Upper lobe of right lung (tissue), 1 donor: ENCODE measurements around the gene SHISAL2A. TPM values are rescaled to one million over a fixed set of nuclear protein-coding genes. Genes with fewer than 3 reads are reported as not detected.
"Not testable (repeated sequence)": the region's sequence is repeated elsewhere in the genome, so short reads cannot be mapped to it uniquely, and the experiment has no call there.

Source experiments
- ATAC-seq: fragments of 200-7000 bp; cut with Tn5 transposase; one replicate; pipeline ENCODE4 v1.9.1; 2020; ENCODE audit warnings: mild to moderate bottlenecking, moderate library complexity
- DNase-seq: peaks from one replicate; pipeline ENCODE4 v3.0.0-alpha.2; 2020
- H3K27ac ChIP-seq: fragments of 200-600 bp; one replicate; pipeline ENCODE4 v1.8.0; 2022
- H3K27me3 ChIP-seq: fragments of 200-600 bp; one replicate; pipeline ENCODE4 v1.8.0; 2022; ENCODE audit warnings: mild to moderate bottlenecking
- H3K36me3 ChIP-seq: fragments of 200-600 bp; one replicate; pipeline ENCODE4 v1.8.0; 2022
- H3K4me1 ChIP-seq: fragments of 200-600 bp; one replicate; pipeline ENCODE4 v1.8.0; 2022
- H3K4me3 ChIP-seq: fragments of 200-600 bp; one replicate; pipeline ENCODE4 v1.8.0; 2022; ENCODE audit warnings: mild to moderate bottlenecking
- H3K9me3 ChIP-seq: fragments of 200-600 bp; one replicate; pipeline ENCODE4 v1.8.0; 2022
- CTCF ChIP-seq: fragments of 200-600 bp; IDR thresholded peaks from one replicate; pipeline ENCODE4 v1.8.0; 2022; ENCODE audit warnings: antibody characterized with exemption
- intact Hi-C: fragments of 100-400 bp; cut with DNase I; formaldehyde crosslinking; loops from one replicate; pipeline ENCODE4 v1.11.0; 2022
- total RNA-seq: library from RNA; stranded (reverse); fragmentation: NEBNext Ultra II Directional; extraction: Animal tissue kit (Norgen Biotek cat#: 25700); gene quantifications from one replicate; pipeline ENCODE4 v1.2.1, GENCODE V29; 2021
- donor health status: DM: no; HTN: yes; CAD: no; lungs with severe emphysema.

SHISAL2A gene
- total RNA-seq, 1 donor from 2014 or later, result 0.81 TPM

- H3K4me3 ChIP-seq, result no peak overlapping the region
- H3K4me1 ChIP-seq, result no peaks in the 10 kb centered on the region
- ATAC-seq, result no peak
- H3K9me3 ChIP-seq, result no peaks in the 10 kb centered on the region
- no peak overlapping the region for H3K27ac ChIP-seq
- H3K27me3 ChIP-seq, result no peaks in the 10 kb centered on the region
- peaks cover 54% of the 10 kb centered on the region for H3K36me3 ChIP-seq
- intact Hi-C loops, result no loop called here
- DNase-seq, result no peak
- no peak for TF ChIP-seq CTCF
Measured at GRCh38 chr1:52691821-52692220, 58.9 kb downstream of the SHISAL2A start.

- DNase-seq (no peak), ATAC-seq (no peak)
- intact Hi-C loops, result no loop called here
- Histone ChIP-seq H3K9me3 (no peaks in the 10 kb centered on the region), H3K36me3 (peaks cover 45% of the 10 kb centered on the region), H3K4me1 (peaks cover 7% of the 10 kb centered on the region), H3K27ac (no peak overlapping the region), H3K27me3 (no peaks in the 10 kb centered on the region), H3K4me3 (no peak overlapping the region)
- no peak for TF ChIP-seq CTCF
Measured at GRCh38 chr1:52692697-52693096, 59.7 kb downstream of the SHISAL2A start.

GRCh38 chr1:52693351-52693750 is 60.4 kb downstream of the SHISAL2A start:
- peaks cover 40% of the 10 kb centered on the region for H3K36me3 ChIP-seq
- intact Hi-C loops, DNase-seq, H3K9me3 ChIP-seq, H3K4me1 ChIP-seq, H3K4me3 ChIP-seq, H3K27me3 ChIP-seq, ATAC-seq, H3K27ac ChIP-seq: not testable (repeated sequence)

- TF ChIP-seq CTCF, result no peak
- Histone ChIP-seq H3K4me3 (no peak overlapping the region), H3K4me1 (peaks cover 12% of the 10 kb centered on the region), H3K9me3 (no peaks in the 10 kb centered on the region), H3K27ac (no peak overlapping the region), H3K36me3 (peaks cover 35% of the 10 kb centered on the region), H3K27me3 (no peaks in the 10 kb centered on the region)
- DNase-seq (no peak), ATAC-seq (no peak)
- intact Hi-C loops, result no loop called here
Measured at GRCh38 chr1:52693843-52694242, 60.9 kb downstream of the SHISAL2A start.

GRCh38 chr1:52695627-52696026 is 62.7 kb downstream of the SHISAL2A start:
- Histone ChIP-seq H3K9me3 (no peaks in the 10 kb centered on the region), H3K27ac (no peak overlapping the region), H3K36me3 (peaks cover 22% of the 10 kb centered on the region), H3K4me1 (peaks cover 12% of the 10 kb centered on the region), H3K4me3 (no peak overlapping the region), H3K27me3 (no peaks in the 10 kb centered on the region)
- ATAC-seq, result no peak
- TF ChIP-seq CTCF, result no peak
- no peak for DNase-seq
- intact Hi-C loops, result no loop called here

- ATAC-seq (peak; percentile 94), DNase-seq (peak; percentile 95)
- Histone ChIP-seq H3K27ac (peak within 1 kb of the TSS; percentile 80), H3K36me3 (no peaks in the 10 kb centered on the region), H3K4me3 (peak within 1 kb of the TSS; percentile 87), H3K4me1 (peaks cover 12% of the 10 kb centered on the region), H3K9me3 (no peaks in the 10 kb centered on the region), H3K27me3 (no peaks in the 10 kb centered on the region)
- intact Hi-C loops, result no loop called here
- no peak for TF ChIP-seq CTCF
Measured at GRCh38 chr1:52697795-52698674, 65.1 kb downstream of the SHISAL2A start, which contains the start of gene COA7. Gene COA7, minus strand, starts transcription at chr1:52698347. Its CDS starts 21 bp downstream, at chr1:52698326.
